ENCODE measurements around the gene L3MBTL2.
"Not testable (repeated sequence)": the region's sequence is repeated elsewhere in the genome, so short reads cannot be mapped to it uniquely, and the experiment has no call there.

L3MBTL2 gene

DNA sequence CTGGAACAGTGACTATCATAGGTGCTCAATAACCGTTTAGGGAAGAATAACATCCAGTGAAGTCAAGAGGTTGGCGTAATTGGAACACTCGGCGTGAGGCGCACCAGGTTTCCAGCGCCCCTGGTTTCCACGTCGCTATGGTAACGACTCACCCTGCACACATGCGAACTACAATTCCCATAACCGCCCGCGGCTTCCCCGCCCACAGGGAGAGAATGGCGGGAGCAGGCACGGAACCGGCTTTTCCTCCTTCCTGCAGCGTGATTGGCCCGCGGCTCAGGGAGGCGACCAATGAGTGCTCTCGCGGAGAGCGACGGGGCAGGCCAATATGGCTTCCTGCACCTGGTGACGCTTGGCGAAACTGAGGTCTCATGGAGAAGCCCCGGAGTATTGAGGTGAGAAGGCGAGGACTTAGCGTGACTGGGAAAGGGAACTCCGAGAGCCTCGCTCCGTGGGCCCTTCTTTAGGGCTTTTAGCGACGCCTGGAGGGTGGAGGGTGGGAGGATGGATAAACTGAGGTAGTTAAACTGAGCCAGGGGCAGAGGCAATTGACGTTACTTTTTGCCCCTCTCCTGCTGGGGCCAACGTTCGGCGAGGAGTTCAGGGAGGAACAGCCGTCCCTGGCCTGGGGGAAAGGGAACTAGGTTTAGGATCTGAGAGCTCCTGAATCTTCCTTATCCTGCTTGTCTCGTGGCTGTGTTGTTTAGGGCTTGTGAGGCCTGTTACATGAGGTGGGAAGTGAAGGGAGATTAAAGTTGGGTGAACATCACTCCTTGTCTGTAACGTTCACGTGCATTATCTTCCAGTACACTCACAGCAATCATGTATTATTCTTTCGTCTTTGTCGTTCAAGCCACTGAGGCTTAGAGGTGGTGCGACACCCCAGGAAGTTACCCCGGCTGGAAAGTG lies at the start of gene L3MBTL2:
Gene L3MBTL2, plus strand, starts transcription at position 321 of the 909 bp plus-strand sequence. Its CDS starts 51 bp downstream, at position 372.
- peak; percentile 100 for DNase-seq

DNA sequence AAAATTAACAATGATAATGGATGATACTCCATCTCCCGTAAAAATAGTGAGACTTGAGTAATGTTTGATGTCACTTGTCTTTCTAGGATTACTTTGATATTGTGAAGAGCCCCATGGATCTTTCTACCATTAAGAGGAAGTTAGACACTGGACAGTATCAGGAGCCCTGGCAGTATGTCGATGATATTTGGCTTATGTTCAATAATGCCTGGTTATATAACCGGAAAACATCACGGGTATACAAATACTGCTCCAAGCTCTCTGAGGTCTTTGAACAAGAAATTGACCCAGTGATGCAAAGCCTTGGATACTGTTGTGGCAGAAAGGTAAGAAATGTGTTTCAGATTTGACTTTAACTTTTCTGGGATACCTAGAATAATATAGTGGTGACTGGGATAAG lies 48.0 kb upstream of the L3MBTL2 start:
- DNase-seq = no peak

GRCh38 chr22:41169157-41169556 lies 36.0 kb upstream of the L3MBTL2 start:
- no peak for DNase-seq

GRCh38 chr22:41171996-41172395 lies 33.1 kb upstream of the L3MBTL2 start:
- DNase-seq = no peak

GRCh38 chr22:41175546-41175945 lies 29.6 kb upstream of the L3MBTL2 start:
- no peak for DNase-seq

GRCh38 chr22:41177040-41177621 lies 28.0 kb upstream of the L3MBTL2 start:
- DNase-seq = no peak

DNA sequence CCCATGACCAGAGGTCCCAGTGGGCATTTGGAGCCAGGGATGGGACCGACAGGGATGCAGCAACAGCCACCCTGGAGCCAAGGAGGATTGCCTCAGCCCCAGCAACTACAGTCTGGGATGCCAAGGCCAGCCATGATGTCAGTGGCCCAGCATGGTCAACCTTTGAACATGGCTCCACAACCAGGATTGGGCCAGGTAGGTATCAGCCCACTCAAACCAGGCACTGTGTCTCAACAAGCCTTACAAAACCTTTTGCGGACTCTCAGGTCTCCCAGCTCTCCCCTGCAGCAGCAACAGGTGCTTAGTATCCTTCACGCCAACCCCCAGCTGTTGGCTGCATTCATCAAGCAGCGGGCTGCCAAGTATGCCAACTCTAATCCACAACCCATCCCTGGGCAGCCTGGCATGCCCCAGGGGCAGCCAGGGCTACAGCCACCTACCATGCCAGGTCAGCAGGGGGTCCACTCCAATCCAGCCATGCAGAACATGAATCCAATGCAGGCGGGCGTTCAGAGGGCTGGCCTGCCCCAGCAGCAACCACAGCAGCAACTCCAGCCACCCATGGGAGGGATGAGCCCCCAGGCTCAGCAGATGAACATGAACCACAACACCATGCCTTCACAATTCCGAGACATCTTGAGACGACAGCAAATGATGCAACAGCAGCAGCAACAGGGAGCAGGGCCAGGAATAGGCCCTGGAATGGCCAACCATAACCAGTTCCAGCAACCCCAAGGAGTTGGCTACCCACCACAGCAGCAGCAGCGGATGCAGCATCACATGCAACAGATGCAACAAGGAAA lies 27.3 kb upstream of the L3MBTL2 start:
- DNase-seq = no peak

GRCh38 chr22:41178425-41178975 lies 26.6 kb upstream of the L3MBTL2 start:
- no peak for DNase-seq

DNA sequence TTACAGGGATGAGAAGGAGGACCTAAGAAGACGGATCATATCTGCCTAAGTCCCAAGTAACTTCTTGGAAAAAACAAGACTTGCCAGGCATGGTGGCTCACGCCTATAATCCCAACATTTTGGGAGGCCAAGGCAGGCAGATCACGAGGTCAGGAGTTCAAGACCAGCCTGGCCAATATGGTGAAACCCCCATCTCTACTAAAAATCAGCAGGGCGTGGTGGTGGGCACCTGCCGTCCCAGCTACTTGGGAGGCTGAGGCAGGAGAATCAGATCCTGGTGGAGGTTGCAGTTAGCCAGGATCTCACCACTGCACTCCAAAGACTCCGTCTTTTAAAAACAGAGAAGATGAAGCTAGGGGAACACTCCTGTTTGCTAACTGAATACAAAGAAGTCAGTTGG lies 24.8 kb upstream of the L3MBTL2 start:
- DNase-seq = not testable (repeated sequence)

DNA sequence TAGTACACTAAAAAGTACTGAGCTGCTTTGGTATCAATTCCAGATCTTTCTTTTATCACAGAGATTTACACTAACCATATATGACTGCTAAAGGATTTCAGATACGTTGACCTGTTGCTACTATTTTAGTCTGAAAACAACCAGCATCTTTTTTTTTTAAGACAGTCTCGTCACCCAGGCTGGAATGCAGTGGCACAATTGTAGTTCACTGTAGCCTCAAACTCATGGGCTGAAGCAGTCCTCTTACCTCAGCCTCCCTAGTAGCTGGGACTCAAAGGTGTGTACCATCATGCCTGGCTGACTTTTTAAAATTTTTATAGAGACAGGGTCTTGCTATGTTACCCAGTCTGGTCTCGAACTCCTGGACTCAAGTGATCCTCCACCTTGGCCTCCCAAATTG lies 24.2 kb upstream of the L3MBTL2 start:
- DNase-seq = no peak

DNA sequence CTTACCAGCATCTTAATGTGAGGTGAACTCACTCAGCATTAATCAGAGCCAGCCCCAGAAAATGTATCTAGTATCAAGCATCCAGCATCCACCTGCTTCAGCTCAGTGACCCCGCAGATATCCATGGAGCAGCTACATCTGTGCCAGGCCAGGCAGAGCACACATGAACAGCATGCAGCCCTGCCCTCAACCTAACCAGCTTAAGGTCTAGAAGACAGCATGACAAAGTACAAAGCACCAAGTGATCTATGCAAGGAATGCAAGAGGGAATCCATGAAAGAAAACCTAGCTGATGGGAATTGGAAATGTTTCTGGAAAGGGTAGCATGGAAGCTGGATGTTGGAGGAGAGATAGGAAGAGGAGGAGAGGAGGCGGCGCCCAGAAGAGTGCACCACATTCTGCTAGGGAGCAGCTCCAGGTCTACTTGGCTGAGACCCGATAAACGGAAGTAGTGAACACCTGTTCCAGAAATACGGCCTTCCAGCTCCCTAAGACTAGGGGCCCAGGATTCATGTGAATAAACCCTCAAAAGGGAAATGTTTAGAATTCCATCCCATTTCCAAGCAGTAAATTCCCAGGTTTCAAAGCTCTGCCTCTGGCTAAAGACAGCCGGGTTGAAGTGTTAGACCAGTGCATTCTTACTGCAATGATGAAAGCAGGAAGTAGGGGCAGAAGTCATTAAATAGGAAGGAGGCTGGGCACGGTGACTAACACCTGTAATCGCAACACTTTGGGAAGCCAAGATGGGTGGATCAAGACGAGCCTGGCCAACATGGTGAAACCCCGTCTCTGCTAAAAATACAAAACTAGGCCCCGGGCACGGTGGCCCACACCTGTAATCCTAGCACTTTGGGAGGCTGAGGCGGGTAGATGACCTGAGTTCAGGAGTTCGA lies 23.5 kb upstream of the L3MBTL2 start:
- DNase-seq = no peak

DNA sequence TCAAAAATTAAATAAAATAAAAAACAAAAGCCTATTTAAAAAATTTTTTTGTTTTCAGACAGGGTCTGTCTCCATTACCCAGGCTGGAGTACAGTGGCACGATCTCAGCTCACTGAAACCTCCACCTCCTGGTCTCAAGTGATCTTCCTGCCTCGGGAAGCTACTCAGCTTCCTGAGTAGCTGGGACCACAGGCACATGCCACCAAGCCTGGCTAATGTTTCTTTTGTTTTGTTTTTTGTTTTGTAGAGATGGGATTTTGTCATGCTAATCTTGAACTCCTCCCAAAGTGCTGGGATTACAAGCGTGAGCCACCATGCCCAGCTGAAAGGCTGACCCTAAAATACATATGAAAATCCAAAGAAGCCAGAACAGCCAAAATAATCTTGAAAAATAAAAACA lies 20.4 kb upstream of the L3MBTL2 start:
- DNase-seq = no peak

DNA sequence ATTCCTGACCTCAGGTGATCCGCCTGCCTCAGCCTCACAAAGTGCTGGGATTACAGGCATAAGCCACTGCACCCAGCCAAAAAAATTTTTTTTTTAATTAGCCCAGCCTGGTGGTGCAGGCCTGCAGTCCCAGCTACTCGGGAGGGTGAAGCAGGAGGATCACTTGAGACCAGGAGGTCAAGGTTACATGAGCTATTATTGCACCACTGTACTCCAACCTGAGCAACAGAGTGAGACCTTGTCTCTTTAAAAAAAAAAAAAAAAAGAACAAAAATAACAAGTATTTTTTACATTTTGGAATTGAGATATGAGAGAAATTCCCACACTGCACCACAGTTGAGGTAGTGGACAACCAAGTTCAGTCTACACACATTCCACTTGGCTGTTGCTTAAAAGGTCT lies 13.6 kb upstream of the L3MBTL2 start:
- DNase-seq = no peak

- DNase-seq = no peak
Measured at GRCh38 chr22:41193829-41194228, 11.3 kb upstream of the L3MBTL2 start.

DNA sequence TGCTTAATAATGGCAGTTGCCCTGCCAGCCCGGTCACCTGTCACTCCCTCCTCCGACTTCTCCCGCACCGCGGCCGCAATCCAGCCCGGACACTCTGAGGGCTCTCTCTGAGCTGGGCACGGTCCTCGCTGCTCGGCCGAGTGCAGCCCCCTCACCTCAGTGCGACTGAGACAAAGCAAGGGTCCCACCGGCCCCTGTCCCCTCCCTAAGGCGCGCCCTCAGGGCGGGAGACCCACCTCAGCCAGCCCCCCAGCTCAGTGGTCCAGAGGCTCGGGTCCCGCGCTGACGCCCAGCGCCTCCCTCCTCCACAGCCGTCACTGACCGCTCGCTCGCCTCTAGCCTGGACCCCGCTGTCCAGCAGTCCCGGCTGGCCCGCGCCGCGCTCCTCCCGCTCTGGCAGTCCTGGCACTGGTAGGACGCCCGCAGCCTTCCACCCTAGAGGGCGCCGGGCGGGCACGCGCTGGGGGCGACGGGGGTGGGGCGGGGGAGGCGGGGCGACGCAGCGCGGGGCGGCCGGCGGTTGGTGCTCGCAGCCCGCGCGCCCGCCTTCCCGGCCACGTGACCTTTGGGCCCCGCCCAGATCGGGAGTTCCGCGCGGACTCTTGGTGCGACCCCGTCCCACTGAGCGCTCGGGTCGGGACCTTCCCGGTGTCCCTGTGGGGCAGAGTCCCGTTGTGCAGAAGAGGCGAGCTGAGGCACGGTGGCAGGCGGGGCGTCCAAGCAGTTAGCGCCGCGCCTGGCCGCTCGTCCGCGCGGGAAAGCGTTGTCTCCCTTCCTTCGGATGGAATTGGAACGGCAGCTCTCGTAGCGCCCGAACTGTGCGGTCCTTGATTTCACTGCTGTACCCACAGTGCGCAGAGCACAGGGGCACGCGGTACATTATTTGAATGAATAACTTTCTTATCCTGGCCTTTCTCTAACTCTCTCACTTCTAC lies 7.8 kb upstream of the L3MBTL2 start:
- peak; percentile 82 for DNase-seq

GRCh38 chr22:41198027-41198580 lies 7.0 kb upstream of the L3MBTL2 start:
- DNase-seq = peak; percentile 61

DNA sequence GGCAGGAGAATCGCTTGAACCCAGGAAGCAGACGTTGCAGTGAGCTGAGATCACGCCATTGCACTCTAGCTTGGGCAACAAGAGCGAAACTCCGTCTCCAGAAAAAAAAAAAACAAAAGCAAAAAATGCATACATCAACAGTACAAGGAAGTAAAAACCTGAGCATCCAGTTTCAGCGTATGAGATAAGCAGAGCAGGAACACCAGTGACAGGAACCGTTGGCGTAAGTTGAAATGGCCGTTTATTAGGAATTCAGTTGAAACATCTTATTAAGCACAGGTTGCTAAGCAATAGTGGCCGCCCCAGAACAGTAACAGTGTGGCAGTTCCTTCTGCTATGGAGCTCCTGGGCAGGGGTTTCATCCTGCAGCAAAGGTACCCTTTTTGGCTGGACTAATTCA lies 4.0 kb upstream of the L3MBTL2 start:
- DNase-seq = no peak

- DNase-seq = no peak
Measured at GRCh38 chr22:41203118-41203517, 2.0 kb upstream of the L3MBTL2 start.

DNA sequence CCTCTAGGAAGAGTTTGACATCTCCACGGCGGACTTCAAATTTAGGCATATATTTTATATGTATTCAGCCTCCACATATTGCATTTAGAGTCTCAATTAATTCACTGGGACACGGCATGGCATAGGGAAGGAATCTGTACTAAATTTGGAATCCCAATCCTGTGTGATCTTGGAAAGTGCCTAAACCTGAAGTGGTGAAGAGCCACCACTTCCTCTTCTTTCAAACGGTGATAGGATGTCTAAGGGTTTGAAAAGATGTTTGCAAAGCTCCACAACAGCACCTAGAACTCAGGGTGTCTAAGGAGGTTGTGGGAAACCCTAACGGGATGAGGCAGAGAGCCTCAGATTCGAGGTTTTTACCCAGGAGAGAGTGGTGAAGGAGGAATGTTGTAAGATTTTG lies 1.0 kb upstream of the L3MBTL2 start:
- no peak for DNase-seq

- no peak for DNase-seq
Measured at GRCh38 chr22:41206719-41207118, 1.6 kb downstream of the L3MBTL2 start.

DNA sequence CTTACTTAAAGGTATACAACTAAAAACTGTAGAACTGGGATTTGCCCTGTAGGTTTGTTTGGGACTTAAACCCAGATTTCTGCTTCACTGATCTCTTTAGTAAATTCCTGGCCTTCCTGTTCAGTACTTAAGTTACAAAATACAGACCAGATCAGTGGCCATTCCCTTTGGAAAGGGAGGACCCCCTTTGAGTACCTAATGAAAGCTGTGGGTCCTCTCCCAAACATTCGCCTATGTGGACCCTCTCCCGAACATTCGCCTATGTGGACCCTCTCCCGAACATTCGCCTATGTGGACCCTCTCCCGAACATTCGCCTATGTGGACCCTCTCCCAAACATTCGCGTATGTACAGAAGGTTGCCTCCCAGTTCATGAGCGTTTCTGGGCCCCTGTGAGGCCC lies 10.3 kb downstream of the L3MBTL2 start:
- no peak for DNase-seq

Measured in activated CD4-positive, alpha-beta T cell treated with anti-CD3 and anti-CD28 coated beads, Interleukin-10, Interleukin-2, amounts not matched to agents 100 ng/mL and 50 ng/mL, durations not matched to agents 16 hours and 8 hours (primary cell).